ENCODE results near the gene FER. TPM values are rescaled to one million over a fixed set of nuclear protein-coding genes. Genes with fewer than 3 reads are reported as not detected.

Gene FER
- polyA plus RNA-seq, 1 experiment: 19.0 TPM

GRCh38 chr5:109199799-109200620 lies 452.3 kb downstream of the FER start:
- ChIA-PET POLR2A (no interaction called here), CTCF (no interaction called here)
- Histone ChIP-seq H3K27ac (ENCODE audit: low read depth, low read length) (no peak overlapping the region), H3K27me3 (ENCODE audit: control insufficient read depth, insufficient read depth, low read length) (no peaks in the 10 kb centered on the region), H3K9me3 (ENCODE audit: control insufficient read depth, insufficient read depth, low read length) (no peaks in the 10 kb centered on the region), H3K4me3 (ENCODE audit: low read depth, low read length) (no peak overlapping the region)
- DNase-seq (ENCODE audit: low read depth, low spot score): no peak
- TF ChIP-seq CTCF (IDR thresholded peaks at IDR 0.05; ENCODE audit: low read depth, low read length): no peak

GRCh38 chr5:109215040-109215439 lies 467.3 kb downstream of the FER start:
- ChIA-PET CTCF (no interaction called here), POLR2A (no interaction called here)
- Histone ChIP-seq H3K4me3 (ENCODE audit: low read depth, low read length) (no peak overlapping the region), H3K9me3 (ENCODE audit: control insufficient read depth, insufficient read depth, low read length) (peaks cover 5% of the 10 kb centered on the region; the same call in 1 of the 2 replicates), H3K27ac (ENCODE audit: low read depth, low read length) (no peak overlapping the region), H3K27me3 (ENCODE audit: control insufficient read depth, insufficient read depth, low read length) (no peaks in the 10 kb centered on the region)
- TF ChIP-seq CTCF (IDR thresholded peaks at IDR 0.05; ENCODE audit: low read depth, low read length): no peak
- DNase-seq (ENCODE audit: low read depth, low spot score): no peak

- POLR2A ChIA-PET: no interaction called here
- H3K9me3 ChIP-seq (ENCODE audit: control insufficient read depth, insufficient read depth, low read length): peaks cover 5% of the 10 kb centered on the region; the same call in 1 of the 2 replicates
- no peak overlapping the region for H3K4me3 ChIP-seq (ENCODE audit: low read depth, low read length)
- H3K27me3 ChIP-seq (ENCODE audit: control insufficient read depth, insufficient read depth, low read length): peaks cover 2% of the 10 kb centered on the region
- DNase-seq (ENCODE audit: low read depth, low spot score): no peak
- H3K27ac ChIP-seq (ENCODE audit: low read depth, low read length): no peak overlapping the region
- no peak for TF ChIP-seq CTCF (IDR thresholded peaks at IDR 0.05; ENCODE audit: low read depth, low read length)
- CTCF ChIA-PET: no interaction called here
Observed at GRCh38 chr5:109218818-109219217, 471.1 kb downstream of the FER start.

GRCh38 chr5:109223531-109223930 lies 475.8 kb downstream of the FER start:
- CTCF ChIA-PET: no interaction called here
- POLR2A ChIA-PET: no interaction called here

More at GRCh38 chr5:109223531-109223930, 475.8 kb downstream of the FER start:
- H3K27ac ChIP-seq (ENCODE audit: low read depth, low read length): no peak overlapping the region
- no peak for DNase-seq (ENCODE audit: low read depth, low spot score)
- peaks cover 2% of the 10 kb centered on the region for H3K27me3 ChIP-seq (ENCODE audit: control insufficient read depth, insufficient read depth, low read length)
- no peak for TF ChIP-seq CTCF (IDR thresholded peaks at IDR 0.05; ENCODE audit: low read depth, low read length)
- no peaks in the 10 kb centered on the region for H3K9me3 ChIP-seq (ENCODE audit: control insufficient read depth, insufficient read depth, low read length)
- no peak overlapping the region for H3K4me3 ChIP-seq (ENCODE audit: low read depth, low read length)

Data from AG04450 (cell line).